Fibroblast of lung (primary cell): ENCODE data around the gene OXCT1. TPM values are rescaled to one million over a fixed set of nuclear protein-coding genes. Genes with fewer than 3 reads are reported as not detected.
A peak's percentile ranks its signal among the peaks of the same experiment; 100 is the strongest.

Experiments
- DNase-seq, 2 donors: peaks; one replicate each; pipeline versions ENCODE4 v3.0.0 to v3.0.0-alpha.2; 2010; ENCODE audit warnings: low read depth in 2 of 2
- H2AFZ ChIP-seq: 2 replicates; pipeline ENCODE4 v1.5.1; 2012; ENCODE audit warnings: low read length, control low read depth, inconsistent platforms
- H3K27ac ChIP-seq: 2 replicates; pipeline ENCODE4 v1.5.1; 2011; ENCODE audit warnings: low read length, control low read depth; ENCODE audit not compliant: insufficient read depth
- H3K27me3 ChIP-seq: 2 replicates; pipeline ENCODE4 v1.5.1; 2011; ENCODE audit warnings: mild to moderate bottlenecking, low read length; ENCODE audit not compliant: control insufficient read depth, insufficient read depth
- H3K36me3 ChIP-seq: 2 replicates; pipeline ENCODE4 v1.5.1; 2011; ENCODE audit warnings: low read length; ENCODE audit not compliant: control insufficient read depth, insufficient read depth
- H3K4me1 ChIP-seq: 2 replicates; pipeline ENCODE4 v1.5.1; 2011; ENCODE audit warnings: low read length; ENCODE audit not compliant: control insufficient read depth, insufficient read depth; ENCODE audit errors: extremely low read depth
- H3K4me2 ChIP-seq: 2 replicates; pipeline ENCODE4 v1.5.1; 2011; ENCODE audit warnings: low read length, control low read depth; ENCODE audit not compliant: insufficient read depth; ENCODE audit errors: extremely low read depth
- H3K4me3 ChIP-seq, 4 experiments: fragments of 200-600 bp in 1 of 4; sonication (generic) in 1 of 4; replicated peaks in 1 of 4; 2 replicates each; pipeline ENCODE4 v1.5.1; 2011 to 2016; ENCODE audit warnings: low read length in 4 of 4, low read depth in 3 of 4, mild to moderate bottlenecking in 3 of 4, control low read depth in 2 of 4, inconsistent platforms in 1 of 4, mixed read lengths in 1 of 4; ENCODE audit not compliant: insufficient read depth in 1 of 4; ENCODE audit errors: control extremely low read depth in 1 of 4
- H3K79me2 ChIP-seq: 2 replicates; pipeline ENCODE4 v1.5.1; 2012; ENCODE audit warnings: mild to moderate bottlenecking, low read length, inconsistent platforms; ENCODE audit not compliant: control insufficient read depth, insufficient read depth
- H3K9ac ChIP-seq: 2 replicates; pipeline ENCODE4 v1.5.1; 2011; ENCODE audit warnings: mild to moderate bottlenecking, low read length, control low read depth; ENCODE audit not compliant: insufficient read depth
- H3K9me3 ChIP-seq: 2 replicates; pipeline ENCODE4 v1.5.1; 2012; ENCODE audit warnings: low read depth, low read length; ENCODE audit not compliant: control insufficient read depth, insufficient read depth
- H4K20me1 ChIP-seq: 2 replicates; pipeline ENCODE4 v1.5.1; 2011; ENCODE audit warnings: low read length; ENCODE audit not compliant: control insufficient read depth, insufficient read depth; ENCODE audit errors: extremely low read depth
- EZH2 ChIP-seq: IDR thresholded peaks from 2 replicates; pipeline ENCODE4 v1.5.1; 2012; ENCODE audit warnings: low read length, control low read depth, mild to moderate bottlenecking; ENCODE audit errors: missing control alignments
- polyA plus RNA-seq, 2 donors: library from polyadenylated mRNA; depleted of rRNA in 1 of 2; stranded (reverse) in 1 of 2; unstranded in 1 of 2; fragments of >200 nt; gene quantifications; 2 replicates each; pipeline ENCODE4 v1.2.1, GENCODE V29; 2011 to 2012; ENCODE audit warnings: missing spikeins in 1 of 2
- total RNA-seq: library from RNA; depleted of rRNA; stranded (reverse); fragments of >200 nt; gene quantifications from 2 replicates; pipeline ENCODE4 v1.2.1, GENCODE V29; 2014
- TF ChIP-seq, protein P1 (sequence below), 2 donors: IDR thresholded peaks in 1 of 2; conservative IDR thresholded peaks in 1 of 2; 1 replicate in 1 of 2; 2 replicates in 1 of 2; pipeline ENCODE4 v1.5.1; 2011 to 2012; ENCODE audit warnings: low read length in 2 of 2, control low read depth in 1 of 2, inconsistent platforms in 1 of 2, low read depth in 1 of 2, mild to moderate bottlenecking in 1 of 2

Gene OXCT1
- total and polyA plus RNA-seq, 2 donors (not counting 1 experiment from before 2014, with no cell fraction given): 35.7 to 56.3 TPM

DNA sequence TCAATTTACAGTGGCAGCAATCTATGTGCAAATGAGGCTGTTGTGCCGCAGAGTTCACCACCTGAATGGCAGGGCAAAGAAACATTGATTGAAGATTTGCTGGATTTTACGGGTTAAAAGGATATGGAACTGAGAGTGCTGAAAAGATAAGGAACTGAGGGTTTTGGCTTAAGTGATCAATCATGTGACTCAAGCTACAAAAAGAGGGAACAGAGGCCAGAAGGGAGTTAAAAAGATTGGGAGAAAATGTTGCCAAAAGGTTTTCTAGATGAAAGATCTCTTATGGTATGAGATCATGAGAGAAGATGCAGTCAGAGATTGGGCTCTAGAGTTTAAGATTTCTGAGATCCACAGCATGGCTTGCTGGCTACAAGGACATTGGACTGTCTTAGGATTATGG is 26.0 kb upstream of the OXCT1 start:
- Histone ChIP-seq H3K4me1 (no peaks in the 10 kb centered on the region), H4K20me1 (no peaks in the 10 kb centered on the region), H3K36me3 (no peaks in the 10 kb centered on the region), H3K79me2 (no peaks in the 10 kb centered on the region), H3K27ac (no peak overlapping the region), H3K4me2 (no peak overlapping the region), H3K9ac (no peak overlapping the region), H3K27me3 (no peaks in the 10 kb centered on the region), H3K4me3 (no peak overlapping the region), H2AFZ (no peak overlapping the region), H3K9me3 (no peaks in the 10 kb centered on the region)
- DNase-seq: no peak
- TF ChIP-seq EZH2: no peak
- TF ChIP-seq, protein P1, sequence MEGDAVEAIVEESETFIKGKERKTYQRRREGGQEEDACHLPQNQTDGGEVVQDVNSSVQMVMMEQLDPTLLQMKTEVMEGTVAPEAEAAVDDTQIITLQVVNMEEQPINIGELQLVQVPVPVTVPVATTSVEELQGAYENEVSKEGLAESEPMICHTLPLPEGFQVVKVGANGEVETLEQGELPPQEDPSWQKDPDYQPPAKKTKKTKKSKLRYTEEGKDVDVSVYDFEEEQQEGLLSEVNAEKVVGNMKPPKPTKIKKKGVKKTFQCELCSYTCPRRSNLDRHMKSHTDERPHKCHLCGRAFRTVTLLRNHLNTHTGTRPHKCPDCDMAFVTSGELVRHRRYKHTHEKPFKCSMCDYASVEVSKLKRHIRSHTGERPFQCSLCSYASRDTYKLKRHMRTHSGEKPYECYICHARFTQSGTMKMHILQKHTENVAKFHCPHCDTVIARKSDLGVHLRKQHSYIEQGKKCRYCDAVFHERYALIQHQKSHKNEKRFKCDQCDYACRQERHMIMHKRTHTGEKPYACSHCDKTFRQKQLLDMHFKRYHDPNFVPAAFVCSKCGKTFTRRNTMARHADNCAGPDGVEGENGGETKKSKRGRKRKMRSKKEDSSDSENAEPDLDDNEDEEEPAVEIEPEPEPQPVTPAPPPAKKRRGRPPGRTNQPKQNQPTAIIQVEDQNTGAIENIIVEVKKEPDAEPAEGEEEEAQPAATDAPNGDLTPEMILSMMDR (conservative IDR thresholded peaks at IDR 0.05 in 1 of 2, IDR thresholded peaks at IDR 0.05 in 1 of 2; ENCODE audit: low read depth in 1 of 2, low read length in 2 of 2): no peak

DNA sequence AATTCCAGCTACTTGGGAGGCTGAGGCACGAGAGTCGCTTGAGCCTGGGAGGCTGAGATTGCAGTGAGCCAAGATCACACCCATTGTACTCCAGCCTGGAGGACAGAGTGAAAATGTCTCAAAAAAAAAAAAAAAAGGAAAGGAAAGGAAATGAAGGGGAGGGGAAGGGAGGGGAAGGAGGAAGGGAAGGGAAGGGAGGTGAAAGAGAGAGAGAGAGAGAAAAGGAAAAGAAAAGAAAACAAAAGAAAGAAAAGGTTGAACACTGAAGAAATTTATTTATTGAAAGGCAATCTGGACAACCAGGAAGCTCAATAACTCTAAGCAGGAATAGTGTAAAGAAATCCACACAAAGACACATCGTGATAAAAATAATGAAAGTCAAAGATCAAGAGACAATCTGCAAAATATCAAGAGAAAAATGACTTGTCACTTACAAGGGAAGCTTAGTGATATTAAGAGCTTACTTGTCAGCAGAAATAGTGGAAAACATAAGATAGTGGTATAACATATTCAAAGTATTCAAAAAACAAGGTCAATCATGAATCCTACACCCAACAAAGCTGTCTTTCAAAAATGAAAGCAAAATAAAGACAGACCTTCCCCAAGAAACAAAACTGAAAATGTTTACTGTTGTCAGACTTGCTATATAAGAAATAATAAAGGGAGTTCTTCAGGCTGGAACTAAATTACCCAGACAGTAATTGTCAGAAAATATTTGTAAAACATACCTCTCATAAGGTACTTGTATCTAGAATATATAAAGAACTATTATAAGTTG is 23.0 kb upstream of the OXCT1 start:
- DNase-seq: no peak
- no peaks in the 10 kb centered on the region for H4K20me1 ChIP-seq
- H3K4me1 ChIP-seq: no peaks in the 10 kb centered on the region
- no peaks in the 10 kb centered on the region for H3K79me2 ChIP-seq
- H3K9me3 ChIP-seq: no peaks in the 10 kb centered on the region
- H3K4me2 ChIP-seq: no peak overlapping the region
- H3K27ac ChIP-seq: no peak overlapping the region
- H3K27me3 ChIP-seq: no peaks in the 10 kb centered on the region
- TF ChIP-seq, protein P1 (conservative IDR thresholded peaks at IDR 0.05 in 1 of 2, IDR thresholded peaks at IDR 0.05 in 1 of 2; ENCODE audit: low read depth in 1 of 2, low read length in 2 of 2): no peak
- no peak for TF ChIP-seq EZH2
- H3K4me3 ChIP-seq: peak overlapping the region in 1 of 4 experiments; percentile 26
- H3K9ac ChIP-seq: no peak overlapping the region
- H3K36me3 ChIP-seq: no peaks in the 10 kb centered on the region
- H2AFZ ChIP-seq: no peak overlapping the region

DNA sequence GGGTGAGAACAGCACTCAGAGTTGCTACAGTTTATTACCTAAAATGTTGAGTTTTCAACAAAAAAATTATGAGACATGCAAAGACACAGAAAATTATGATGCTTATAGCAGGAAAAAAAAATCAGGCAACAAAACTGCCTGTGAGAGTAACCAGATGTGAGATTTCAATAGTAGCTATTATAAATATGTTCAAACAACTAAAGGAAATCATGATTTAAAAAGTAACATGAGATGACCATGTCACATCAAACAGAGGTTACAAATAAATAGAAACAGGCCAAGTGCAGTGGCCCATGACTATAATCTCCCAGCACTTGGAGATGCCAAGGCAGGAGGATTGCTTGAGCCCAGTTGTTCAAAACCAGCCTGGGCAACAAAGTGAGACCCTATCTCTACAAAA is 21.8 kb upstream of the OXCT1 start:
- Histone ChIP-seq H3K27me3 (no peaks in the 10 kb centered on the region), H3K4me1 (no peaks in the 10 kb centered on the region), H2AFZ (no peak overlapping the region), H3K27ac (no peak overlapping the region), H3K9me3 (no peaks in the 10 kb centered on the region), H3K4me3 (no peak overlapping the region), H3K9ac (no peak overlapping the region), H3K4me2 (no peak overlapping the region), H3K36me3 (no peaks in the 10 kb centered on the region), H3K79me2 (no peaks in the 10 kb centered on the region), H4K20me1 (no peaks in the 10 kb centered on the region)
- TF ChIP-seq, protein P1 (conservative IDR thresholded peaks at IDR 0.05 in 1 of 2, IDR thresholded peaks at IDR 0.05 in 1 of 2; ENCODE audit: low read depth in 1 of 2, low read length in 2 of 2): no peak
- DNase-seq: no peak
